Measurements from ENCODE around the gene PCK2.

DNA sequence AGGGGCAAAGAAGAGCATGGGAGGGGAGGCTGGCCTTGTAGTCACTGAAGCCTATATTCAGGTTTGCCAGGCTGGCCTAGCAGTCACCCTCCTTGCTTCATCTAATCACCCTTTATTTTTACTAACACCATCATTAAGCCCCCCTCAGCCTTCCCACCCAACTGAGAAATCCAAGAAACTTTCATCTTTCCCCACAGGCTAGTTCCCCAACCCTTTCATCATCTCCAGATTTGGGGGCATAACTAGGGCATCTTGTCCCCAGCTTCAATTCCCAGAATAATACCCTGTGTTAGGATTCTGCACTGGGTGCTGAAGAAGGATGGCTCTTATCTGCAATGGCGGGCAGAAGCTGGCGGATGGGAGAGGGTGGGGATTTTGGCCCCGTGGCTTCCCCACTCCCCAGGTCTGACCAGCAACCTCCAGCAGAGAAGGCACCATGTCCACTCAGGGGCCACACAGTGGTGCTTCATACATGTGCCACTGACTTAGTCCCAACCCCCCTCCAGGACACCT, 6.9 kb downstream of the PCK2 start:
- TF ChIP-seq, protein P1, sequence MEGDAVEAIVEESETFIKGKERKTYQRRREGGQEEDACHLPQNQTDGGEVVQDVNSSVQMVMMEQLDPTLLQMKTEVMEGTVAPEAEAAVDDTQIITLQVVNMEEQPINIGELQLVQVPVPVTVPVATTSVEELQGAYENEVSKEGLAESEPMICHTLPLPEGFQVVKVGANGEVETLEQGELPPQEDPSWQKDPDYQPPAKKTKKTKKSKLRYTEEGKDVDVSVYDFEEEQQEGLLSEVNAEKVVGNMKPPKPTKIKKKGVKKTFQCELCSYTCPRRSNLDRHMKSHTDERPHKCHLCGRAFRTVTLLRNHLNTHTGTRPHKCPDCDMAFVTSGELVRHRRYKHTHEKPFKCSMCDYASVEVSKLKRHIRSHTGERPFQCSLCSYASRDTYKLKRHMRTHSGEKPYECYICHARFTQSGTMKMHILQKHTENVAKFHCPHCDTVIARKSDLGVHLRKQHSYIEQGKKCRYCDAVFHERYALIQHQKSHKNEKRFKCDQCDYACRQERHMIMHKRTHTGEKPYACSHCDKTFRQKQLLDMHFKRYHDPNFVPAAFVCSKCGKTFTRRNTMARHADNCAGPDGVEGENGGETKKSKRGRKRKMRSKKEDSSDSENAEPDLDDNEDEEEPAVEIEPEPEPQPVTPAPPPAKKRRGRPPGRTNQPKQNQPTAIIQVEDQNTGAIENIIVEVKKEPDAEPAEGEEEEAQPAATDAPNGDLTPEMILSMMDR (IDR thresholded peaks at IDR 0.05; ENCODE audit: low read depth, low read length): no peak
- TF ChIP-seq MYC (IDR thresholded peaks at IDR 0.05; ENCODE audit: low read depth, low read length): no peak
